ENCODE results near the gene C1QL2.

DNA sequence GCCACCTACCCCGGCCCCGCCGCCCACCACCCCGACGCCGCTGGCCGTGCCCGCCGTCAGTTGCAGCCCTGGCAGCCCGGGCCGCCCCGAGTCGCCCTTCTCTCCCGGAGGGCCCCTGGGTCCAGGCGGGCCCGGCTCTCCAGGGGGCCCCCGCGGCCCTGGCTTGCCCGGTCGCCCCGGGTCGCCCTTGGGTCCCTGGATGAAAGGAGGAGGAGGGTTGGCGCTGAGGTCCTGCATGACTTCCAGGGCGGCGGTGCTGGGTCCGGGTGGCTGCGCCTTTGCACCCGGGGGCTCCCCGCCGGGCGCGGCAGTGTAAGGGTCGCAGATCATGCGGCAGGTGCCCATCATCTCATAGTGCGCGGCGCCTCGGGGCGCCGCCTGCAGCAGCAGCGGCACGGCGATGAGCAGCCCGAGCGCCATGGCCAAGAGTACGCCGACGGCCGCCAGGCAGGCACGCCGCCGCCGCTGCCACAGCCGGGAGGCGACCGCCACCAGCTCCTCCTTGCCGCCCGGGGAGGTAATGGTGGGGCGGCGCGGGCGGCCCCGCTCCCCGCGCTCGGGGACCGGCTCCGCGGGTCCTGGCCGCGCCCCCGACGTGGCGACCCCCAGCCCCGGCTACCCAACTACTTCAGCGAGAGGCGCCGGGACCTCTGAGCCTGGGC lies 570 bp downstream of the C1QL2 start:
- no peak for TF ChIP-seq POLR2A (IDR thresholded peaks at IDR 0.05)
- TF ChIP-seq, protein P1, sequence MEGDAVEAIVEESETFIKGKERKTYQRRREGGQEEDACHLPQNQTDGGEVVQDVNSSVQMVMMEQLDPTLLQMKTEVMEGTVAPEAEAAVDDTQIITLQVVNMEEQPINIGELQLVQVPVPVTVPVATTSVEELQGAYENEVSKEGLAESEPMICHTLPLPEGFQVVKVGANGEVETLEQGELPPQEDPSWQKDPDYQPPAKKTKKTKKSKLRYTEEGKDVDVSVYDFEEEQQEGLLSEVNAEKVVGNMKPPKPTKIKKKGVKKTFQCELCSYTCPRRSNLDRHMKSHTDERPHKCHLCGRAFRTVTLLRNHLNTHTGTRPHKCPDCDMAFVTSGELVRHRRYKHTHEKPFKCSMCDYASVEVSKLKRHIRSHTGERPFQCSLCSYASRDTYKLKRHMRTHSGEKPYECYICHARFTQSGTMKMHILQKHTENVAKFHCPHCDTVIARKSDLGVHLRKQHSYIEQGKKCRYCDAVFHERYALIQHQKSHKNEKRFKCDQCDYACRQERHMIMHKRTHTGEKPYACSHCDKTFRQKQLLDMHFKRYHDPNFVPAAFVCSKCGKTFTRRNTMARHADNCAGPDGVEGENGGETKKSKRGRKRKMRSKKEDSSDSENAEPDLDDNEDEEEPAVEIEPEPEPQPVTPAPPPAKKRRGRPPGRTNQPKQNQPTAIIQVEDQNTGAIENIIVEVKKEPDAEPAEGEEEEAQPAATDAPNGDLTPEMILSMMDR (IDR thresholded peaks at IDR 0.05), result no peak
